Prostate gland (tissue), 2 donors: Measurements from ENCODE around the gene HMGB3. TPM values are rescaled to one million over a fixed set of nuclear protein-coding genes. Genes with fewer than 3 reads are reported as not detected.

ENCODE experiments used
- DNase-seq: peaks from one replicate; pipeline ENCODE4 v3.0.0-alpha.2; 2019; ENCODE audit warnings: low spot score
- H3K27ac ChIP-seq, 2 donors: fragments of 200-600 bp; sonication (generic); 2 replicates each; pipeline ENCODE4 v1.5.1; 2017 to 2019
- H3K27me3 ChIP-seq: fragments of 200-600 bp; sonication (generic); replicated peaks from 2 replicates; pipeline ENCODE4 v1.5.1; 2019; ENCODE audit not compliant: insufficient read depth
- H3K36me3 ChIP-seq, 2 donors: fragments of 200-600 bp; sonication (generic); 1 replicate in 1 of 2; 2 replicates in 1 of 2; pipeline versions ENCODE4 v1.5.1 to v1.8.1; 2017 to 2019
- H3K4me1 ChIP-seq: fragments of 200-600 bp; sonication (generic); replicated peaks from 2 replicates; pipeline ENCODE4 v1.5.1; 2019
- H3K4me3 ChIP-seq, 2 donors: fragments of 200-600 bp; sonication (generic); 2 replicates each; pipeline ENCODE4 v1.5.1; 2017 to 2019
- H3K9me3 ChIP-seq: fragments of 200-600 bp; sonication (generic); 2 replicates; pipeline ENCODE4 v1.5.1; 2017
- CTCF ChIP-seq, 4 experiments: fragments of 200-600 bp in 2 of 4; fragments of 450-650 bp in 2 of 4; sonication (generic) in 2 of 4; IDR thresholded peaks; 1 replicate in 3 of 4; 2 replicates in 1 of 4; pipeline ENCODE4 v1.5.1; 2016 to 2019; ENCODE audit warnings: antibody characterized with exemption in 4 of 4, mild to moderate bottlenecking in 2 of 4, moderate library complexity in 2 of 4
- POLR2A ChIP-seq: fragments of 450-650 bp; IDR thresholded peaks from one replicate; pipeline ENCODE4 v1.6.1; 2016; ENCODE audit warnings: antibody characterized with exemption, mild to moderate bottlenecking
- POLR2AphosphoS5 ChIP-seq: sonication (generic); formaldehyde crosslinking; IDR thresholded peaks from one replicate; pipeline ENCODE4 v1.6.1; 2017; ENCODE audit warnings: antibody characterized with exemption
- WGBS: methylation state at CpG from one replicate; pipeline ENCODE4 v1.1.5; 2018; 5-methylcytosine and 5-hydroxymethylcytosine counted together
- intact Hi-C: fragments of 100-400 bp; cut with DNase I; formaldehyde crosslinking; loops from one replicate; pipeline ENCODE4 v1.14.2; 2022
- total RNA-seq, 2 donors: library from RNA; depleted of rRNA; stranded (reverse); fragments of >200 nt; gene quantifications; one replicate each; pipeline ENCODE4 v1.1.0, GENCODE V29; 2016

HMGB3 gene
- total RNA-seq, 2 donors from 2014 or later: 7.5 to 11.8 TPM

- H3K4me3 ChIP-seq: no peak overlapping the region
- no peaks in the 10 kb centered on the region for H3K27me3 ChIP-seq
- no peaks in the 10 kb centered on the region for H3K9me3 ChIP-seq
- no peaks in the 10 kb centered on the region for H3K36me3 ChIP-seq
- no peaks in the 10 kb centered on the region for H3K4me1 ChIP-seq
- no peak overlapping the region for H3K27ac ChIP-seq
- 74% methylated on average over 9 of the region's 9 CpGs for WGBS
- TF ChIP-seq POLR2AphosphoS5: no peak
- no peak for TF ChIP-seq POLR2A
- TF ChIP-seq CTCF (IDR thresholded peaks at IDR 0.05): no peak
- intact Hi-C loops: no loop called here
- no peak for DNase-seq
These were observed 42.2 kb upstream of the HMGB3 start for GRCh38 chrX:150940844-150941495.

- Histone ChIP-seq H3K4me1 (no peaks in the 10 kb centered on the region), H3K27me3 (no peaks in the 10 kb centered on the region), H3K9me3 (no peaks in the 10 kb centered on the region), H3K27ac (no peak overlapping the region), H3K4me3 (no peak overlapping the region), H3K36me3 (no peaks in the 10 kb centered on the region)
- intact Hi-C loops: no loop called here
- WGBS: 64% methylated on average over 2 of the region's 2 CpGs
- no peak for DNase-seq
- TF ChIP-seq POLR2AphosphoS5 (no peak), POLR2A (no peak), CTCF (IDR thresholded peaks at IDR 0.05) (no peak)
These were observed 41.6 kb upstream of the HMGB3 start for GRCh38 chrX:150941580-150941979.

- Histone ChIP-seq H3K4me3 (no peak overlapping the region), H3K27ac (no peak overlapping the region), H3K4me1 (no peaks in the 10 kb centered on the region), H3K36me3 (no peaks in the 10 kb centered on the region), H3K9me3 (no peaks in the 10 kb centered on the region), H3K27me3 (no peaks in the 10 kb centered on the region)
- TF ChIP-seq POLR2AphosphoS5 (no peak), CTCF (IDR thresholded peaks at IDR 0.05) (no peak), POLR2A (no peak)
- intact Hi-C loops: no loop called here
- DNase-seq: no peak
- WGBS: 69% methylated on average over 6 of the region's 9 CpGs
These were observed 40.1 kb upstream of the HMGB3 start for GRCh38 chrX:150942942-150943594.

- H3K27ac ChIP-seq: no peak overlapping the region
- H3K4me1 ChIP-seq: no peaks in the 10 kb centered on the region
- no peaks in the 10 kb centered on the region for H3K9me3 ChIP-seq
- H3K4me3 ChIP-seq: no peak overlapping the region
- H3K27me3 ChIP-seq: no peaks in the 10 kb centered on the region
- H3K36me3 ChIP-seq: no peaks in the 10 kb centered on the region
- intact Hi-C loops: no loop called here
- TF ChIP-seq CTCF (IDR thresholded peaks at IDR 0.05) (no peak), POLR2A (no peak), POLR2AphosphoS5 (no peak)
- WGBS: 90% methylated on average over 3 of the region's 3 CpGs
- no peak for DNase-seq
These were observed 38.9 kb upstream of the HMGB3 start for GRCh38 chrX:150944233-150944632.

GRCh38 chrX:150954951-150955350, 28.2 kb upstream of the HMGB3 start:
- no peaks in the 10 kb centered on the region for H3K9me3 ChIP-seq
- no peak overlapping the region for H3K4me3 ChIP-seq
- H3K27me3 ChIP-seq: no peaks in the 10 kb centered on the region
- H3K36me3 ChIP-seq: no peaks in the 10 kb centered on the region
- 90% methylated on average over 2 of the region's 3 CpGs for WGBS
- H3K27ac ChIP-seq: no peak overlapping the region
- intact Hi-C loops: no loop called here
- H3K4me1 ChIP-seq: no peaks in the 10 kb centered on the region
- no peak for DNase-seq
- TF ChIP-seq CTCF (IDR thresholded peaks at IDR 0.05) (no peak), POLR2A (no peak), POLR2AphosphoS5 (no peak)
